Fibroblast of skin of scalp (primary cell): ENCODE data around the gene EIF4G3.
A peak's percentile ranks its signal among the peaks of the same experiment; 100 is the strongest.

Experiments
- DNase-seq: peaks from one replicate; pipeline ENCODE4 v3.0.0-alpha.2; 2013

Gene EIF4G3

DNA sequence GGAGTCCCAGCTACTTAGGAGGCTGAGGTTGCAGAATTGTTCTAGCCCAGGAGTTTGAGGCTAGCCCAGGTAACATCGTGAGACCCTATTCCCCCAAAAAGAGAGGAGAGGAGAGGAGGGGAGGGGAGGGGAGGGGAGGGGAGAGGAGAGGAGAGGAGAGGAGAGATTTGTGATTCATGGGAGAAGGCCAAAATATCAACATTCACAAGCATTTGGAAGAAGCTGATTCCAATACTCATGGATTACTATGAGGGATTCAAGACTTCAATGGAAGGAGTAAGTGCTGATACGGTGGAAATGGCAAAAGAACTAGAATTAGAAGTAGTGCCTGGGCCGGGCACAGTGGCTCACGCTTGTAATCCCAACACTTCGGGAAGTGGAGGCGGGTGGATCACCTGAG, 187.8 kb downstream of the EIF4G3 start:
- no peak for DNase-seq

DNA sequence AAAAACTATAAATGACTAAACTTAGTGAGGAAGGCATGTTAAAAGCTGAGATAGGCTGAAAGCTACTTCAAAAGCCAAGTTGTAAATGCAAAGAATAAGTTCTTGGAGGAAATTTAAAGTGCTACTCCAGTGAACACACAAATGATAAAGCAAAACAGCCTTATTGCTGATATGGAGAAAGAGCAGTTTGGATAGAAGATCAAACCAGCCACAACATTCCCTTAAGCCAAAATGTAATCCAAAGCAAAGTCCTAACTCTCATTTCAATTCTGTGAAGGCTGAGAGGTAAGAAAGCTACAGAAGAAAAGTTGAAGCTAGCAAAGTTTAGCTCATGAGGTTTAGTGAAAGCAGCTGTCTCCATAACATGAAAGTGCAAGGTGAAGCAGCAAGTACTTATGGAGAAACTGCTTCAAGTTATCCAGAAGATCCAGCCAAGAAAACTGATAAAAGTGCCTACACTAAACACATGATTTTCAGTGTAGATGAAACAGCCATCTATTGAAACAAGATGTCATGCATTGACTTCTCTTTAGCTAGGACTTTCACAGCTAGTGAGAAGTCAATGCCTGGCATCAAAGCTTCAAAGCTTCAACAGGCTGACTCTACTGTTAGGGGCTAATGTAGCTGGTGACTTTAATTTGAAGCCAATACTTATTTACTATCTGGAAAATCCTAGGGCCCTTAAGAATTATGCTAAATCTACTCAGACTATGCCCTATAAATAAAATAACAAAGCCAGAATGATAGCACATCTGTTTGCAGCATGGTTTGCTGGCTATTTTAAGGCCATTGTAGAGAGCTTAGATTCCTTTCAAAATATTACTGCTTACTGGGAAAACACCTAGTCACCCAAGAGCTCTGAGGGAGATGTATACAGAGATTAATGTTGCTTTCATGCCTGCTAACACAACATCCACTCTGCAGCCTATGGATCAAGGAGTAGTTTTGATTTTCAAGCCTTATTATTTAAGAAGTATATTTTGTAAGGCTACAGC, 188.6 kb downstream of the EIF4G3 start:
- no peak for DNase-seq

DNA sequence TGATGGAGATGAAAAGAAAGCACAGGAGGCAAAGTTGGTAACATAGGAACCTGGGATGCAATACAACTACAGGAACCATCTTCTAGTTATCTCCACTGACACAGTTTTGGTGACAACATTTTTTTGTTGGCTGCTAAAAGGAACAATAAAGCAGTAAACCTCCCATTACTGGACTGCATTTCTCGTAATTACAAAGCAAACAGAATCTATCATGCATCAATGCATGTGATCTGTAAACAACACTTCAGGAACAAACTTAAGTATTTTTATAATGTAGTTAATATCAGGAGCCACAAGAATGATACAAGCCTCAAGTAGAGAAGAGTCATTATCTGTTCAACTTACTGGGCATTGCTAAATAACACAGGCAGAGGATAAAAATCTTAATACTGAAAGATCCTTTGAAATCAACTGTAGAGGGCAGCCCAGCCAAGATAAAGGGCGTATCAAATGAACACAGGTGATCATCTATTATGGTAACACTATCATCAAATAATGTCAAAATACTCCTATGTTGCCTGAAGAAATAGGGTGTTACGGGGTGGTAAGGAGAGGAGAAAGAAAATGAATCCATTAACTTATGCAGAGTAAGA, 193.3 kb downstream of the EIF4G3 start:
- DNase-seq: no peak

DNA sequence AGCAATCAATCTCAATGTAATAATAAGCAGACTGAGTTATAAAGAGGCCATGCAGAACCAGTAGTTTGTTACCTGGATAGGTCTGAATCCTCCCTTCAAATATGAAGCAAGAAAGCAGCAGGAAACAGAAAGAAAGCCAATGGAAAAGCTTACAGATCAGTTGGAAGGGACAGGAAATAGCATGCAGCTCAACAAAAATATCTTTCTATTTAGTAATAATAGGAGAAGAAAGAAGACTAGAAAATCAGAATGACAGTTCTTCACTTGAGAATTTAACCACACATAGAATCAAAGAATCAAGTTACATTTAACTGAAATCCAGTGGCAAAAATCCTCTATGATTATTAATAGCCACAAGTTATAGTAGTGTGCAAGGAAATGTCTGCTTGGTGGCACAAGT, 194.4 kb downstream of the EIF4G3 start:
- peak; percentile 50 for DNase-seq

DNA sequence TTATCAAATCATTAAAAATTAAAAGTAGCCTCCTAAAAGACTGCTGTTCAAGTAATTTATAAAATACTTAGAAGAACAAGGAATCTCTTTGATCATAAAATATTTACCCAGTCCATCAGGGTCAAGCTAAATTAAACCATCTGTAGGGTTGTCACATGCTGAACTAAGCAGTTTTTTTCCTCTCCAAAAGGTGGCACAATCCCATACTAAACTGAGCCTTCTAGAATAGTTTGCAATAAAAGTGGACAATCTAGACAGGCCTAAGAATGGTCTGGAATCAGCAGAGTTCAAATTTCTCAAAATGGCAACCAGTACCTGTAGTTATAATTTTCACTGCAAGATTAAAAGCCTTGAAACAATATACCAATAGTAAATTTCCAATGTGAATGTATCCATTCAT, 194.8 kb downstream of the EIF4G3 start:
- DNase-seq: peak; percentile 51

DNA sequence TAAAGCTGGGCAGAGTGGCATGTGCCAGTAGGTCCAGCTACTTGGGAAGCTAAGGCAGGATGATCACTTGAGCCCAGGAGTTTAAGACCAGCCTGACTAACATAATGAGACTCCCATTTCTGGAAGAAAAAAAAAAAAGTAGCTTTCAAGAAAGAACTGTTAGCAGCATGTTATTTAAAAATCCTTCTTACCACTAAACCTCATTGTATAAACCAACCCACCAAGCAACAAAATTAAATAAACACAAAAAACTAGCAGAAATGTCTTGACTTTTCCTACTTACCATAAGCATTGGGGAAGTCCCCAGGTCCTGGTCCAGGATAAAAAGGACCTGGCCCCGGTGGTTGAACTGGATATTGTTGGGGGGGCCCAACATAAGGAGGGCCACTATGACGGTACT, 196.6 kb downstream of the EIF4G3 start:
- no peak for DNase-seq

DNA sequence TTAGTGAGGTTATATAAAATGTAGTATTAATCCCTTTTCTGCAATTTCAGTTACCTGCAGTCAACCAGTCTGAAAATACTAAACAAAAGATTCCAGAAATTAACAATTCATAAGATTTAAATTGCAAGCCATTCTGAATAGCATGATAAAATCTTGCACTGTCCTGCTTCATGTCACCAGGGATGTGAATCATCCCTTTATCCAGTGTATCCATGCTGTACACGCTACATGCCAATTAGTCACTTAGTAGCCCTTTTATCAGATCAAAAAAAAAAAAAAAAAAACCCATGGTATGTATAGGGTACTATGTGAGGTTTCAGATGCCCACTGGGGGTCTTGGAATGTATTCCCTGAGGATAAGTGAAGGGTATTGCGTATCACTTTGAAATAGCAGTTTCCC, 198.3 kb downstream of the EIF4G3 start:
- DNase-seq: peak; percentile 16

DNA sequence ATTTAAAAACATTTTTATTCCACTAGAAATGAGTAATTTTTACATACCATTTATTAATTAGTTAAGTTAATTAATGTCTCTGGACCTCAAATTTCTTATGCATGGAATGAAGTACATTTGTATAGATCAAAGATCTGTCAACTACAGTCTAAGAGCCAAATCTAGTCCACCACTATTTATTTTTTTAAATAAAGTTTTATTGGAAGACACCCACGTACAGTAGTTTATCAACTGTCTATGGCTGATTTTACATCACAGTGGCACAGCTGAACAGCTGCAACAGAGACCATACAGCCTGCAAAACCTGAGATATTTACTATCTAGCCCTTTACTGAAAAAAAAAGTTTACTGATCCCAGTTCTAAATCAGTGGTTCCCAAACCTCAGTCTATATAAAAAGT, 201.0 kb downstream of the EIF4G3 start:
- DNase-seq: no peak

DNA sequence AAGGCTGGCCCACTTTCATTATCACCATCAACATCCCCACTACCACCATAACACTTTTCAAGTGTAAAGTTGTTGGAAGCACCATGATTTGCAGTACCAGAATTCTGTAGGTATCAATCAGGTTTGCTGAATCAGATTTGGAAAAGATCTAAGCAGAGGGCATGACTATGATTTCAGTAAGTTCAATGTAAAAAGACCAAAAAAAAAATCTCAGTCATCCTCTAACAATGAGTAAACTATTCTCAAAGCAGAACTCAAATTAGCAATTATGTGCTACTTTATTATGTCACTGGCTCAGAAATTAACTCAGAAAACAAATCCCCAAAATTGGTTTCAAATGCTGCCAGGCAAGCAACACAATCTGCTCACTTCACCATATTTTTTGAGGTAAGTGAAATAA, 201.7 kb downstream of the EIF4G3 start:
- no peak for DNase-seq

DNA sequence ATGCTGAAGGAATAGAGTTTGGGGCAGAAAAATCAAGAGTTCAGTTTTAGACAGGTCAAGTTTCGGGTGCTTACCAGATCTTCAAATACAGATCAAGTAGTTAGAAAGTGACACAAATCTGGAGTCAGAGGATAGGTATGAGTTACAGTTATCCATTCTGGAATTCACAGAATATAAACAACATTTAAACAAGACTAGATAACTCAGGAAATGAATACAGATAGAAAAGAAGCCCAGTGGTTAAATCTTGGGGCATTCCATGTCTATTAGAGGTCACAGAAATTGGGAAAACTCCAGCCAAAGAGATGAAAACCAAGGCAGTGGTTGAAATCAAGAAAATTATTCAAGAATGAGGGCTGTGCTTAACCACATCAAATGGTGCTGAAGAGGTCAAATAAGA, 202.6 kb downstream of the EIF4G3 start:
- DNase-seq: peak; percentile 63

DNA sequence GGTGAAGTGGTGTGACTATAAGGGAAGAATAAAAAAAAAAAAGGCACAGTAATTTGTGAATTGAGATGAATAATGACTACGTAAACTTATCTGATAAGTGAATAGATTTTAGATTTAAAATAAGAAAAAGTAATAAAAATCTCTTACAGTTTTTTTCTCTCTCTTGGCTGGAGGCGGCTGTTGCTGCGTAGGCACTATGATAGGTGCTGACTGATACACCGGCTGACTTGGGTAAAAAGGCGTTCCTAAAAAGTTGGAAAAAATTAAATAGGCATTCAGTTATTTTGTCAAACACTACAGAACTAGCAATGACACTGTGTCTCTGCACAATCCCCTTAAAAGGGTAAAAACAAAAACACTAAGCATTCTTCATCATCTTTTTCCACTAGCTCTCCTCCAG, 203.8 kb downstream of the EIF4G3 start:
- no peak for DNase-seq

DNA sequence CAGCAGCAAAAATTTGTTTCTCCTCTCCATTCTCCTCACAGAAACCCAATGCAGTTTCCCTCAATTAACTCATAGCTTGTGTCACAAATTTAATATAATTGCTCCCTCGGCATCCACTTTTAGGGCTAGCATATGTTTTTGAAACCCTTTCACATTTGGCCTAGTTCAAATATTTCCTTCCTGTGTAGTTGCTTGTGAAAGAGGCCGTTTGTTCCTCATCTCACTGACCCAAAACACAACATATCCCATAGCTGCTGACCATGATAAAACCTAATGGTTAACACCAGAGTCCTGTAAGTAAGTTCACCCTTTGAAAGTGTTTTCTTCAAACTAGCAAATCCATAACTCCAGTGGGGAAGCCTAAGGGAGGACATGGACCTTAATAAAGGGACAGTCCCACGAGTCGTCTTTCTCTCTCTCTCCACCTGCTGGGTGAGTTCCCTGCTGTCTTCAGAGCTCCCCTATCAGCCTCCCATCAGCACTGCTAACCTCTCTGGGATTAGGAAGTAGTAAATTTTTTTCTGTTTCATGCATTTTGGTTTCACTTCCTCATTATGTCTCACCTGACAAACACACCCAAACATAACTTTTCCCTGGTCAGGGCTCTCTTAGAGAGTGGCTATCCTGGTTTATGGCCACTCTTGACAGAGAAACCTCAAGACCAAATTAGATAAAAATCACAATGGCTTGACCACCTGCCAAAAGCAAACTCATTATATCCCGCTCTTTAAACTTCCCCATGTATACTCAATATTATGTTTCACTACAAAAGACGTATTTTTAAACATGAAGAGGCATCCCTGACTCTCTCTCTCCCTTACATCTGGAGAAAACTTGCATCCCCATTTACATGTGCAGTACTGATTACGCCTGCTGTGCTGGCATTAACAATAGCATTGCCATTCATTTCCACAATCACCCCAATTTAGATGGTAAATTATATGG, 211.9 kb downstream of the EIF4G3 start:
- no peak for DNase-seq

DNA sequence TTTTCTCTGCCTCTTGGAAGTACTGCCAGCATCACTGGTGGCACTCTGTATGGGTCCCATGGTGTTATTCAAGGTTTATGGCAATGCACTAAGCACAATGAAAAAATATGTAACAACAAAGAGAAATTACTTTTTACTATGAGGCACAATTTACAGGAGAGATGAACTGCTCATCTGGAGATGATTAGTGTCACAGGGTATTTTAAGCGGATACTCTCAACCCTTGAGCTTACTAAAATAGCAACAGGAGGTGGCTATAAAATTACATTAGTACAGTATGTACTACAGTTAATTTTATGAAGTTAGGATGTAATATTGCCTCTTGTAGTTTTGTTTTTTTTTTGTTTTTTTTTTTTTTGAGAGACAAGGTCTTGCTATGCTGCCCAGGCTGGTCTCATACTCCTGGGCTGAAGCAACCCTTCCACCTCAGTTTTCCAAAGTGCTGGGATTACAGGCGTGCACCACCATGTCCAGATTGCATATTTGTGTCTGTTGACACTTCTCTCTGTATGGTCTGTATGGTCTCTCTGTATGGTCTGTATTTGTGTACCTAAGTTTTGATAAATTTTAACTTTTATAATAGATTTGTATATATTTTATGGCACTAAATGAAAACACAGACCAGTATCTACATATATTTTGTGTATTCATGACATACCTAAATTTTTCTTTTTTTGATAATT, 214.0 kb downstream of the EIF4G3 start:
- DNase-seq: peak; percentile 14

DNA sequence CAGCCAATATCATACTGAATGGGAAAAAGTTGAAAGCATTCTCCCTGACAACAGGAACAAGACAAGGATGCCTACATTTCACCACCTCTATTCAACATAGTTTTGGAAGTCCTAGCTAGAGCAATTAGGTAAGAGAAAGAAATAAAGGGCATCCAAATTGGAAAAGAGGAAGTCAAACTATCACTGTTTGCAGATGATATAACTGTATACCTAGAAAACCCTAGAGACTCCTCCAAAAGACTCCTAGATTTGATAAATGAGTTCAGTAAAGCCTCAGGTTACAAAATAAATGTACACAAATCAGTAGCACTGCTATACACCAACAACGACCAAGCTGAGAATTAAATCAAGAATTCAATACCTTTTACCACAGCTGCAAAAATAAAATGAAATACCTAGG, 218.3 kb downstream of the EIF4G3 start:
- DNase-seq: no peak

DNA sequence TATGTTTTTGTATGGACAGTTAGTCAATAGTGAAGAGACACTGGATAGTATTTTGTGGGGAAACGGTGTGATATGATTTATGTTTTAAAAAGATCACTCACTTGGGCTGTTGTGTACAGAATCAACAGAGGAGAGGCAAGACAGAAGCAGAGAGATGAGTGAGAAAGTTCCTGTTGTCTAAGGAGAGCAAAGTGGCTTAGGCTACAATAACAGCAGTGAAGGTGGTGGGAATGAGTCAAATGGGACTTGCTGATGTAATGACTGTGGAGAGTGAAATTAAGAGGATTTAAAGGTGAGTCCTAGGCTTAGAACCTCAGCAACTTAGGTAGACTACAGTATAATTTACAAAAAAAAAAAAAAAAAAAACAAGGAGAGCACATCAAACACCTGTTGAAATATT, 220.4 kb downstream of the EIF4G3 start:
- DNase-seq: no peak

DNA sequence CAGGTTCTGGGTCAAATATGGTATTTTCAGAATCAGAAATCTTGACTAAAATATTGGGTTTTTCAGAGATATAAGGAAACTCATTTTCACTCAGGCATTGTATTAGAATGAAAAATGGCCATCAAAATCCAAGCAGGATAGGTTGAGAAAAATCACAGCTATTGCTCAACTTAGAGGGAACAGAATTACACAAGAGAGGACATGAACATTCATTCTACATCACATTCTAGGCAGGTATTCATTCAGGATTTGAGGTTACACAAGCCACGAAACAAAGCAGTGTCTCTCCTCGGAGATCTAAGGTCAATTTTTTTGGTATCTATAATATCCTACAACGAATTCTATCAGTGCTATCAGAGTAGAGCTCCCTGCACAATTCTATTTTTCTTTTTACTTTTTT, 226.0 kb downstream of the EIF4G3 start:
- DNase-seq: no peak

DNA sequence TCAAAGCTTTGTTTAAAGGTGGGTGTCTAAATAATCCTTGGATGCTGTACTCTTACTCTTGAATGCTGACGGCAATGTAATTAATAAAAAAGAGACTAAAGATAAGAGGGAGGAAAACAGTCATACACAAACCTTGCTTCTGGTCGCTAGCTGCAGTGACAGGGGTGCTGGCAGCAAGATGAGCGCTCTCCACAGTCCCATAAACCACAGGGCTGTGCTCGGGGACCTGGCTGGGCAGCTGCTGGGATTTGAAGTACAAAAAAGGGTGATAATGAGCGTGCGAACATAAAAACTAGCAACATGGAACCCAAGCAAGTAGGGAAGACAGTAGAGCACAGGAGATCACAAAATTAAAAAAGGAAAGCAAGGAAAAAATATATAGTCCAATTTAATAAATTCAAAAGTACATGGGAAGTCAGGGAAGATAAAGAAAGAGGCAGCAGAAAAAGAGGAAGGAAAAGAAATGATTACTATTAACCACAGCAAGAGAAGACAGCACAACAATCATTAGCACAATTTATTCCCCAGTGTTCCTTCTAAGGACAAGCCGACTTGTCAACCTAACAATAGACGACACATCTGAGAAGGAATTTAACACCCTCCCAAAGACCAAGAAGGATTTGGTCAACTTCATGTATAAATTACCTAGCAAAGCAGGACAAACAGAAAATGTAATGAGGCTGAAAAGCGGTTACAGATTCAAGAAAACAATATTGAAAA, 226.7 kb downstream of the EIF4G3 start:
- no peak for DNase-seq

DNA sequence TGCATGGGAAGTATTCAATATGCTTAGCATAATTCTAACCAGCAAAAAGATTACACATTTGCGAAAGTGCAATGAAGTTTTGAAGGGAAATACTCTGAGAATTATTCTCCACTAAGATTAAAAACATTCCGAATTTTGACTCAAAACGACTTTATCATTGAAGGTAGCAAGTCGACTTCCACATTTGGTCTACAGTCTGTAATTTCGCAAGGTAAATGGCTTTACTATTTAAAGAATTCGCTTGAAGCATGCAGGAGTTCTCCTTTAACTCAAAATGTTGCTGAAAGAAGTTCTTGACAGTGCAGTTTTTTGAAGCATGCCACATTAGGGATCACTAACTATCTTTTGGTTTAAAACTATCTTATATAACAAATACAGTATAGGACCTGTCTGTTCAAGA, 228.6 kb downstream of the EIF4G3 start:
- no peak for DNase-seq

DNA sequence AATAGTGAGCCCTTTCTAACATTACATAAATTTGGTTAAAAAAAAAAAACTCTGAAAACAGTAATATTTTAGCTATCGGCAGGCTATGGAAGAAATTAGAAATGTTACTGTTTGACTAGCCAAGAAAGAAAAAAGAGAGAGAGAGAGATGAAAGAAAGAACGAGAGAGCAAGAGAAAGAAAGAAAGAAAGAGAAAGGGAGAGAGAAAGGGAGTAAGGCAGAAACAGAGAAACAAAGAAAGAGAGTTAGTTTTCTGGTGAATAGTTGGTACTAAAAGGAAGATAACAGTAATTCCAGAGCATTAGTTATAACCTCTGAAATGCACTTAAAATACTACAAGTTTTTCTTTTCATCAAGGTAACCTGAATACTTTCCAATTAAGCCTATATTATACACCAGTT, 229.3 kb downstream of the EIF4G3 start:
- no peak for DNase-seq

DNA sequence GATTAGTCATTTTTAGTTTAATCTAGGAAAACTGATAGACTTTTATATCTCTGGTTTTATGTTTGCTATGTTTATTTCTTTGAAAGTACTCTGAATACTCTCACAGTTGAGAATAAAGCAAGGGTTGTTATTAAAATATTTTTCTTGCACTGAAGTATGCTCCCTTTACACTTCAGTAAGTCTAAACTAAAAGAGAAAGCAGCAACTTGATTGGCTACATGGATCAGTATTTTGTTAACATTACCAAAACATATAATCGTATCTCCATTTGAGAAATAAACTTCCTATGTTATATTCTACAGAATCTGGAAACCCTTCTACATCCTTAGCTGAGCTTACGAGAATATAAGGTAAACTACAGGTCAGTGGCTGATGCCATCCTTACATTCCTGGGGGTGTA, 240.1 kb downstream of the EIF4G3 start:
- DNase-seq: no peak

DNA sequence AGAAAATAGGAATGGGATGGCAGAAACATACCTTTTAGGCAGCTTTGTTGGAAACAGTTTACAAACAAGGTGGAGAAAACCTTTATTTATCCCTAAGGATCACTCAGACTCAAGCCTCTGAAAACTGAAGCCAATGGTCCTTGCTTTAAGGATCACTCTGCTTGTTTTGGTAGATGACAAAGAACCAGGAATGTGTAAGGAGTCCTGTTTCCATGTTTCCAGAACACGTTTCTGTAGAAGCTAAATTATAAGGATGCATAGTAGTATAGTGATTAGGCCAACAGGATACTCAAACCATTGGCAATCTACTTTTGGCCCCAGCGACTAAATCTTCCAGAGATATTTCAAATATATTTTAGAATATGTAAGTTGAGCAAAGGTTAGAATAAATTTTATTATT, 240.5 kb downstream of the EIF4G3 start:
- no peak for DNase-seq

DNA sequence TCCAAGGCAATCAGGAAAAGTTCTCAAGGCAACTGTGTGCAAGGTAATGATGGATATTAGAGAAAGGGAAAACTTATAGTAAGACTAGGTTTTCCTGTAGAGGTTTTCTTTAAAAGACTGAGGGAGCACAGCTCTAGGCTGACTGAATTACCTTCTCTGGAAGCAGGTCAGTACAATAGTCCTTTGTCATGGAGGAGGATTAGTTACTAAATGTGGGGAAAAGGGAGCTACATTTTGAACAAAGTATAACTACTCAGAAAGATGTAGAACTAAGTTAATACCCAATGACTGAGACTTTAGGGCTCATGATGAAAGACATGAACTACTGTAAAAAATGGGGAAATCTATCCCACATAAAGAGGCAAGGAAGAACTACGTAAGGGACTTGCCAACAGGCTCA, 241.0 kb downstream of the EIF4G3 start:
- DNase-seq: no peak
